ENCODE results near the gene CDV3. TPM values are rescaled to one million over a fixed set of nuclear protein-coding genes. Genes with fewer than 3 reads are reported as not detected.

The CDV3 gene
- total RNA-seq, 4 donors from 2014 or later, result 241 to 376 (median 350) TPM

DNA sequence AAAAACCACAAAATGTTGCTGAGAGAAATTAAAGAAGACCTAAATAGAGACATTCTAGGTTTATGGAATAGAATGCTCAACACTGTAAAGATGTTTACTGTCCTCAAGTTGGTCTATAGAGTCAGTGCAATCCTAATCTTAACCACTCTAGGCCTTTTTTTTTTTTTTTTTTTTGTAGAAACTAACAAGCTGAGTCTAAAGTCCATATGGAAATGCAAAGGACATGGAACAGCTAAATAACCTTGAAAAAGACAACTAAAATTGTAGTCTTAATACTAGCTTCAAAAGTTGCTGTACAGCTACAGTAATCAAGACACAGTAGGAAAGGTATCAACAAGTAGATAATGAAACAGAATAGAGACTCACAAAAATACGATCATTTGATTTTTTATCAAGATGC lies 32.9 kb downstream of the CDV3 start:
- intact Hi-C loops (cut with DNase I; ENCODE audit: low total_unique reads), result no loop called here
- H3K9me3 ChIP-seq, result no peaks in the 10 kb centered on the region
- no peak overlapping the region for H3K27ac ChIP-seq
- H3K4me3 ChIP-seq, result no peak overlapping the region
- TF ChIP-seq, protein P1, sequence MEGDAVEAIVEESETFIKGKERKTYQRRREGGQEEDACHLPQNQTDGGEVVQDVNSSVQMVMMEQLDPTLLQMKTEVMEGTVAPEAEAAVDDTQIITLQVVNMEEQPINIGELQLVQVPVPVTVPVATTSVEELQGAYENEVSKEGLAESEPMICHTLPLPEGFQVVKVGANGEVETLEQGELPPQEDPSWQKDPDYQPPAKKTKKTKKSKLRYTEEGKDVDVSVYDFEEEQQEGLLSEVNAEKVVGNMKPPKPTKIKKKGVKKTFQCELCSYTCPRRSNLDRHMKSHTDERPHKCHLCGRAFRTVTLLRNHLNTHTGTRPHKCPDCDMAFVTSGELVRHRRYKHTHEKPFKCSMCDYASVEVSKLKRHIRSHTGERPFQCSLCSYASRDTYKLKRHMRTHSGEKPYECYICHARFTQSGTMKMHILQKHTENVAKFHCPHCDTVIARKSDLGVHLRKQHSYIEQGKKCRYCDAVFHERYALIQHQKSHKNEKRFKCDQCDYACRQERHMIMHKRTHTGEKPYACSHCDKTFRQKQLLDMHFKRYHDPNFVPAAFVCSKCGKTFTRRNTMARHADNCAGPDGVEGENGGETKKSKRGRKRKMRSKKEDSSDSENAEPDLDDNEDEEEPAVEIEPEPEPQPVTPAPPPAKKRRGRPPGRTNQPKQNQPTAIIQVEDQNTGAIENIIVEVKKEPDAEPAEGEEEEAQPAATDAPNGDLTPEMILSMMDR (IDR thresholded peaks at IDR 0.05 in 4 of 5, conservative IDR thresholded peaks at IDR 0.05 in 1 of 5), result no peak
- TF ChIP-seq POLR2A (IDR thresholded peaks at IDR 0.05), result no peak
- DNase-seq (no peak), ATAC-seq (no peak)
- in situ Hi-C loops (cut with MboI; ENCODE audit: low sequenced_read_pairs in 4 of 4), result loop anchor here in 1 of 4 donors (25.0 kb wide), 1 partner anchor 1094 kb away; no protein-coding TSS in a partner anchor
- H3K27me3 ChIP-seq, result no peaks in the 10 kb centered on the region
- no peaks in the 10 kb centered on the region for H3K4me1 ChIP-seq
- H3K36me3 ChIP-seq, result peaks cover 0 to 26% of the 10 kb centered on the region in 2 donors

DNA sequence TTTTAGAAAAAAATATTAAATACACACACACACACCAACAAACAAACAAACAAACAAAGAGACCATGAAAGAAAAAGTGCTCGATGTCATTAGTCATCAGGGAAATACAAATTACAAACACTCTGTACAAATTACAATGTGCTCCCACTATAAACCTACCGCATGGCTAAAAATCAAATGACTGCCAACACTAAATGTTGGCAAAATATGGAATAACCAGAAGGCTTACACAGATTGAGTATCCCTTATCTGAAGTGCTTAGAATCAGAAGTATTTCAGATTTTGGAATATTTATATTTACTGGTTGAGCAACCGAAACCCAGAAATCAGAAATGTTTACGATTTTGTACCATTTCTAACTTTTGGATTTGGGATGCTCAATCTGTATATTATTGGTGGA lies 33.4 kb downstream of the CDV3 start:
- Histone ChIP-seq H3K4me3 (no peak overlapping the region), H3K27me3 (no peaks in the 10 kb centered on the region), H3K36me3 (peaks cover 0 to 31% of the 10 kb centered on the region in 2 donors), H3K27ac (no peak overlapping the region), H3K4me1 (no peaks in the 10 kb centered on the region), H3K9me3 (no peaks in the 10 kb centered on the region)
- DNase-seq (no peak), ATAC-seq (no peak)
- in situ Hi-C loops (cut with MboI; ENCODE audit: low sequenced_read_pairs in 4 of 4) (loop anchor here in 1 of 4 donors (25.0 kb wide), 1 partner anchor 1095 kb away; no protein-coding TSS in a partner anchor), intact Hi-C loops (cut with DNase I; ENCODE audit: low total_unique reads) (no loop called here)
- TF ChIP-seq POLR2A (IDR thresholded peaks at IDR 0.05), result no peak
- TF ChIP-seq, protein P1 (IDR thresholded peaks at IDR 0.05 in 4 of 5, conservative IDR thresholded peaks at IDR 0.05 in 1 of 5), result no peak

DNA sequence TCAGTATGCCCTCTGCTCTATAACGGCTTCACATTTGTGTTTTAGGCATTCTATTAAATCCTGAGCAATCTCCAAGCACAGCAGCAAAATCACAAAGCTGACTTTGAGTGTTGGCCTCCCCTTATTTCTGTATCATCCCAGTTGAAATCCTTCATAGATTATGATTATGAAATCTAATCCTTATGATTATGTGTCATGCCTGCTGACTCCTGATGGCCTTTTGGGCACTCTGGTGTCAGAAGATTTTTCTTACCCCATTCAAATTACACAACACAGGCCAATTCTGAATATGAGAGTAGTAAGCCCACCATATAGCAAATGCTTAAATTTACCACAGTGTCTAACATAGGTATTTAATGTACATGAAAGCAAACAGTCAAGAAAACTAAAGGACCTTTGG lies 34.3 kb downstream of the CDV3 start:
- intact Hi-C loops (cut with DNase I; ENCODE audit: low total_unique reads) (no loop called here), in situ Hi-C loops (cut with MboI; ENCODE audit: low sequenced_read_pairs in 4 of 4) (loop anchor here in 1 of 4 donors (25.0 kb wide), 1 partner anchor 1096 kb away; no protein-coding TSS in a partner anchor)
- ATAC-seq (no peak), DNase-seq (no peak)
- H3K4me3 ChIP-seq, result no peak overlapping the region
- no peak overlapping the region for H3K27ac ChIP-seq
- H3K27me3 ChIP-seq, result no peaks in the 10 kb centered on the region
- peaks cover 0 to 40% of the 10 kb centered on the region in 2 donors for H3K36me3 ChIP-seq
- H3K9me3 ChIP-seq, result no peaks in the 10 kb centered on the region
- H3K4me1 ChIP-seq, result no peaks in the 10 kb centered on the region
- TF ChIP-seq, protein P1 (IDR thresholded peaks at IDR 0.05 in 4 of 5, conservative IDR thresholded peaks at IDR 0.05 in 1 of 5), result no peak
- TF ChIP-seq POLR2A (IDR thresholded peaks at IDR 0.05), result no peak

DNA sequence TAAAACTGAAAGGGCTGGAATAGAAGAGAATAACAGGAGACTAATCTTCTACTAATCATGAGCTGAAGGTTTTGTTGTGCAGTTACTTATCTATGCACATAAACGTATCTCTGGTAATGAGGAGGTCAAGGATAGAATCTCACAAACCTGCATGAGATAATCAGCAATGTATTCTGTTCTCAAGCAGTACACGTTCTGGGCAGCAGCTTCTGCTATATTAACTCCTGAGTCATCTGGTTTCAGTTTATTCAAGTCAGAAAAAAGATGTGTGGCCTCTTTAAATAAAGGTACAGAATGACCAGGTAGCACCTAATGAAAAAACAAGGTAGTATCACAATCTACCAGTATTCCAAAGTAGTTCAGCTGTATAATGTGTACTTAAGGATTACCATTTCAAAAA lies 34.9 kb downstream of the CDV3 start:
- H3K4me3 ChIP-seq, result no peak overlapping the region
- no peak overlapping the region for H3K27ac ChIP-seq
- H3K27me3 ChIP-seq, result no peaks in the 10 kb centered on the region
- intact Hi-C loops (cut with DNase I; ENCODE audit: low total_unique reads), result no loop called here
- in situ Hi-C loops (cut with MboI; ENCODE audit: low sequenced_read_pairs in 4 of 4), result loop anchor here in 1 of 4 donors (25.0 kb wide), 1 partner anchor 1096 kb away; no protein-coding TSS in a partner anchor
- DNase-seq (no peak), ATAC-seq (no peak)
- H3K4me1 ChIP-seq, result no peaks in the 10 kb centered on the region
- no peaks in the 10 kb centered on the region for H3K9me3 ChIP-seq
- peaks cover 0 to 40% of the 10 kb centered on the region in 2 donors for H3K36me3 ChIP-seq
- TF ChIP-seq, protein P1 (IDR thresholded peaks at IDR 0.05 in 4 of 5, conservative IDR thresholded peaks at IDR 0.05 in 1 of 5), result no peak
- TF ChIP-seq POLR2A (IDR thresholded peaks at IDR 0.05), result no peak

DNA sequence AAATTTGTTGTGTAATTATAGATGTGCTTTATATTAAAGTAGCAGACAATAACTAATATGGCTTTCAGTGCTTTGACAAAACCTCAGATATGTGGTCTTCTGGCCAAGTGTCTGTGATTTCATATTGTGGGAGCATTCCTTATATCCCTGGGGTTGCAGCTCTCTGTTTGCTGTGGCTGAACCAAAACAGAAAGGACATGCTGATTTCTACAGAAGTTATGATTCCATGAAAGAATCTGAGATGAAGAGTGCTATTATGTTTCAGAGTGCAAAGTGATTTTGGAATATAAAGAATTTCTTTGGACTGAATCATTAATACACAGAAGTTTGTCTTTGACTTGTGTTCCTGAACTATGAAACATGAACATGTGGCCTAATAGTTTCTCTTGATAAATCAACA lies 36.5 kb downstream of the CDV3 start:
- ATAC-seq, result no peak
- Histone ChIP-seq H3K27me3 (no peaks in the 10 kb centered on the region), H3K9me3 (no peaks in the 10 kb centered on the region), H3K36me3 (peaks cover 0 to 40% of the 10 kb centered on the region in 2 donors), H3K4me1 (no peaks in the 10 kb centered on the region), H3K27ac (no peak overlapping the region), H3K4me3 (no peak overlapping the region)
- in situ Hi-C loops (cut with MboI; ENCODE audit: low sequenced_read_pairs in 4 of 4), result loop anchor here in 1 of 4 donors (25.0 kb wide), 1 partner anchor 1098 kb away; no protein-coding TSS in a partner anchor
- intact Hi-C loops (cut with DNase I; ENCODE audit: low total_unique reads), result no loop called here
- TF ChIP-seq POLR2A (IDR thresholded peaks at IDR 0.05), result no peak
- TF ChIP-seq, protein P1 (IDR thresholded peaks at IDR 0.05 in 4 of 5, conservative IDR thresholded peaks at IDR 0.05 in 1 of 5), result no peak
- no peak for DNase-seq

Measured in gastrocnemius medialis (tissue), 4 donors.